GM23338 (cell line): Measurements from ENCODE around the gene EPHX1. TPM values are rescaled to one million over a fixed set of nuclear protein-coding genes. Genes with fewer than 3 reads are reported as not detected.

Experiments used
- ATAC-seq: fragments of 200-7000 bp; cut with Tn5 transposase; 3 replicates; pipeline ENCODE4 v1.9.1; 2020
- DNase-seq: peaks from one replicate; pipeline ENCODE4 v3.0.0-alpha.2; 2015; ENCODE audit warnings: low spot score
- H2AFZ ChIP-seq: fragments of 200-600 bp; sonication (generic); 2 replicates; pipeline ENCODE4 v1.8.0; 2016; ENCODE audit warnings: antibody characterized with exemption, mild to moderate bottlenecking, moderate library complexity
- H3F3A ChIP-seq: fragments of 200-600 bp; sonication (generic); replicated peaks from 2 replicates; pipeline ENCODE4 v1.8.0; 2017; ENCODE audit warnings: antibody characterized with exemption, mixed run types, low read depth
- H3K27ac ChIP-seq: fragments of 200-600 bp; sonication (generic); 2 replicates; pipeline ENCODE4 v1.6.1; 2016; ENCODE audit warnings: low read depth
- H3K27me3 ChIP-seq: fragments of 200-600 bp; sonication (generic); 2 replicates; pipeline ENCODE4 v1.8.0; 2016; ENCODE audit warnings: mild to moderate bottlenecking, mixed run types, moderate library complexity; ENCODE audit not compliant: insufficient read depth
- H3K36me3 ChIP-seq: fragments of 200-600 bp; sonication (generic); 2 replicates; pipeline ENCODE4 v1.8.0; 2016; ENCODE audit warnings: mild to moderate bottlenecking; ENCODE audit not compliant: insufficient read depth
- H3K4me1 ChIP-seq: fragments of 200-600 bp; sonication (generic); 2 replicates; pipeline ENCODE4 v1.8.0; 2016; ENCODE audit warnings: mild to moderate bottlenecking, moderate library complexity; ENCODE audit not compliant: insufficient read depth
- H3K4me2 ChIP-seq: fragments of 200-600 bp; sonication (generic); 2 replicates; pipeline ENCODE4 v1.7.1; 2017; ENCODE audit warnings: mixed run types
- H3K4me3 ChIP-seq: fragments of 200-600 bp; sonication (generic); 2 replicates; pipeline ENCODE4 v1.6.1; 2016; ENCODE audit warnings: mixed run types
- H3K79me2 ChIP-seq: fragments of 200-600 bp; sonication (generic); replicated peaks from 2 replicates; pipeline ENCODE4 v1.8.0; 2017; ENCODE audit warnings: mild to moderate bottlenecking; ENCODE audit not compliant: insufficient read depth
- H3K9me2 ChIP-seq: fragments of 200-600 bp; sonication (generic); 2 replicates; pipeline ENCODE4 v1.8.0; 2017; ENCODE audit not compliant: insufficient read depth
- H4K20me1 ChIP-seq: fragments of 200-600 bp; sonication (generic); replicated peaks from 2 replicates; pipeline ENCODE4 v1.8.0; 2017; ENCODE audit warnings: mild to moderate bottlenecking; ENCODE audit not compliant: insufficient read depth
- H3K27ac Mint-ChIP-seq: 2 replicates; pipeline ENCODE4 v1.8.0; 2020; ENCODE audit warnings: inconsistent platforms, mild to moderate bottlenecking, moderate library complexity, mixed read lengths
- H3K27me3 Mint-ChIP-seq: 3 replicates; pipeline ENCODE4 v1.8.0; 2022; ENCODE audit warnings: low read depth, mild to moderate bottlenecking, moderate library complexity, mixed read lengths, inconsistent platforms; ENCODE audit not compliant: insufficient read depth, poor library complexity
- H3K36me3 Mint-ChIP-seq: 3 replicates; pipeline ENCODE4 v1.8.0; 2021; ENCODE audit warnings: low read depth, mild to moderate bottlenecking, inconsistent platforms, moderate library complexity, mixed read lengths
- H3K4me1 Mint-ChIP-seq: 3 replicates; pipeline ENCODE4 v1.8.0; 2020; ENCODE audit warnings: mild to moderate bottlenecking, inconsistent platforms, mixed read lengths
- H3K4me3 Mint-ChIP-seq: 3 replicates; pipeline ENCODE4 v1.8.0; 2021; ENCODE audit warnings: moderate library complexity, mild to moderate bottlenecking, inconsistent platforms, mixed read lengths
- H3K9me3 Mint-ChIP-seq: 3 replicates; pipeline ENCODE4 v1.8.0; 2020; ENCODE audit warnings: moderate library complexity, mild to moderate bottlenecking, inconsistent platforms, mixed read lengths
- CREB1 ChIP-seq: fragments of 250-450 bp; sonication (Bioruptor Pico); IDR thresholded peaks from 2 replicates; pipeline ENCODE4 v1.5.0; 2020; ENCODE audit warnings: low read depth, mild to moderate bottlenecking, moderate library complexity
- CTCF ChIP-seq, 2 experiments: fragments of 200-600 bp in 1 of 2; sonication (generic) in 1 of 2; conservative IDR thresholded peaks; 2 replicates each; pipeline versions ENCODE4 v1.5.1 to v1.6.1; 2016 to 2017; ENCODE audit warnings: antibody characterized with exemption in 2 of 2, low read depth in 2 of 2, mild to moderate bottlenecking in 2 of 2, moderate library complexity in 1 of 2
- ETS1 ChIP-seq: IDR thresholded peaks from 2 replicates; pipeline ENCODE4 v1.6.1; 2016; ENCODE audit warnings: antibody characterized with exemption
- EZH2 ChIP-seq: fragments of 200-600 bp; sonication (generic); IDR thresholded peaks from one replicate; pipeline ENCODE4 v1.8.0; 2017; ENCODE audit warnings: antibody characterized with exemption, mild to moderate bottlenecking, low read depth; ENCODE audit not compliant: unreplicated experiment
- JUNB ChIP-seq: IDR thresholded peaks from one replicate; pipeline ENCODE4 v1.6.1; 2016; ENCODE audit warnings: antibody characterized with exemption; ENCODE audit not compliant: unreplicated experiment
- NANOG ChIP-seq: IDR thresholded peaks from 2 replicates; pipeline ENCODE4 v1.6.1; 2016; ENCODE audit warnings: antibody characterized with exemption, borderline replicate concordance
- POLR2AphosphoS5 ChIP-seq: IDR thresholded peaks from 2 replicates; pipeline ENCODE4 v1.6.1; 2016; ENCODE audit warnings: antibody characterized with exemption, low read depth
- REST ChIP-seq: IDR thresholded peaks from one replicate; pipeline ENCODE4 v1.6.1; 2018; ENCODE audit warnings: antibody characterized with exemption; ENCODE audit not compliant: unreplicated experiment
- STAT1 ChIP-seq: IDR thresholded peaks from one replicate; pipeline ENCODE4 v1.6.1; 2016; ENCODE audit warnings: antibody characterized with exemption; ENCODE audit not compliant: unreplicated experiment
- ZNF114 ChIP-seq: fragments of 250-450 bp; sonication (Bioruptor Pico); IDR thresholded peaks from 2 replicates; pipeline ENCODE4 v1.5.0; 2020; ENCODE audit warnings: mild to moderate bottlenecking, moderate library complexity
- polyA plus RNA-seq: library from polyadenylated mRNA; unstranded; fragments of >200 nt; fragmentation: Nextera tagmentation; extraction: Ambion mirVana; gene quantifications from 2 replicates; pipeline ENCODE4 v1.2.1, GENCODE V29; 2016
- total RNA-seq: library from RNA; depleted of rRNA; stranded (reverse); fragments of >200 nt; shearing (Covaris generic); gene quantifications from 2 replicates; pipeline ENCODE4 v1.2.3, GENCODE V29; 2014

The EPHX1 gene
- total and polyA plus RNA-seq, 2 experiments from 2014 or later = 15.3 to 46.5 TPM

- Mint-ChIP-seq H3K4me3 (no peak overlapping the region), H3K9me3 (no peaks in the 10 kb centered on the region; the same call in 1 of the 3 replicates), H3K27ac (no peak overlapping the region), H3K36me3 (peaks cover 38% of the 10 kb centered on the region), H3K27me3 (peaks cover 4% of the 10 kb centered on the region), H3K4me1 (peaks cover 7% of the 10 kb centered on the region; the same call in 2 of the 3 replicates)
- no peaks in the 10 kb centered on the region for H3K9me2 ChIP-seq
- H3F3A ChIP-seq = peaks cover 28% of the 10 kb centered on the region; the same call in 1 of the 2 replicates
- no peak overlapping the region for H3K27ac ChIP-seq
- no peak overlapping the region for H2AFZ ChIP-seq
- peaks cover 10% of the 10 kb centered on the region; the same call in 1 of the 2 replicates for H4K20me1 ChIP-seq
- ATAC-seq = no peak
- TF ChIP-seq ZNF114 (CRISPR knock-in tag) (no peak), ETS1 (no peak), REST (no peak), STAT1 (no peak), NANOG (no peak), JUNB (no peak), POLR2AphosphoS5 (no peak), CTCF (conservative IDR thresholded peaks at IDR 0.05; ENCODE audit: low read depth in 2 of 2) (no peak), CREB1 (no peak), EZH2 (no peak)
- H3K4me2 ChIP-seq = no peak overlapping the region
- no peak for DNase-seq
- no peaks in the 10 kb centered on the region for H3K79me2 ChIP-seq
- no peaks in the 10 kb centered on the region for H3K27me3 ChIP-seq
- H3K4me3 ChIP-seq = no peak overlapping the region
- H3K4me1 ChIP-seq = peaks cover 3% of the 10 kb centered on the region; the same call in 1 of the 2 replicates
- H3K36me3 ChIP-seq = no peaks in the 10 kb centered on the region; the same call in 1 of the 2 replicates
These were observed 30.3 kb downstream of the EPHX1 start for GRCh38 chr1:225840223-225840610.
